SK-N-SH treated with all-trans-retinoic acid at 6 μM for 48 hours (cell line): ENCODE data around the gene APBB1IP.

ENCODE experiments used
- ATAC-seq: fragments of 200-7000 bp; cut with Tn5 transposase; 3 replicates; pipeline ENCODE4 v1.9.1; 2020; ENCODE audit warnings: mild to moderate bottlenecking, moderate library complexity
- ARNTL ChIP-seq: fragments of 450-650 bp; formaldehyde crosslinking; IDR thresholded peaks from 2 replicates; pipeline ENCODE4 v1.5.0; 2020; ENCODE audit warnings: low read depth, mild to moderate bottlenecking, moderate library complexity, borderline replicate concordance
- BACH2 ChIP-seq: fragments of 250-450 bp; sonication (Bioruptor Pico); IDR thresholded peaks from 2 replicates; pipeline ENCODE4 v1.9.0; 2021; ENCODE audit warnings: mild to moderate bottlenecking, borderline replicate concordance
- CREB5 ChIP-seq: fragments of 250-450 bp; sonication (Bioruptor Pico); IDR thresholded peaks from 2 replicates; pipeline ENCODE4 v1.5.1; 2020; ENCODE audit warnings: low read depth, mild to moderate bottlenecking, moderate library complexity
- ESRRG ChIP-seq: fragments of 250-450 bp; sonication (Bioruptor Pico); IDR thresholded peaks from 2 replicates; pipeline ENCODE4 v1.6.1; 2021; ENCODE audit warnings: mild to moderate bottlenecking
- GLIS3 ChIP-seq: fragments of 250-450 bp; sonication (Bioruptor Pico); IDR thresholded peaks from 2 replicates; pipeline ENCODE4 v1.5.0; 2020; ENCODE audit warnings: mild to moderate bottlenecking, moderate library complexity
- ISL1 ChIP-seq: fragments of 250-450 bp; sonication (Bioruptor Pico); IDR thresholded peaks from 2 replicates; pipeline ENCODE4 v2.1.2; 2022; ENCODE audit warnings: mild to moderate bottlenecking, moderate library complexity
- OSR1 ChIP-seq: fragments of 250-450 bp; sonication (Bioruptor Pico); IDR thresholded peaks from 2 replicates; pipeline ENCODE4 v1.8.0; 2022; ENCODE audit warnings: moderate library complexity, mild to moderate bottlenecking, inconsistent platforms
- PATZ1 ChIP-seq: fragments of 250-450 bp; sonication (Bioruptor Pico); IDR thresholded peaks from 2 replicates; pipeline ENCODE4 v1.8.0; 2020; ENCODE audit warnings: mild to moderate bottlenecking, moderate library complexity, borderline replicate concordance
- POU6F1 ChIP-seq: fragments of 250-450 bp; sonication (Bioruptor Pico); IDR thresholded peaks from 2 replicates; pipeline ENCODE4 v1.8.0; 2021; ENCODE audit warnings: low read depth, mild to moderate bottlenecking, moderate library complexity, borderline replicate concordance
- PPARA ChIP-seq: fragments of 250-450 bp; sonication (Bioruptor Pico); IDR thresholded peaks from 2 replicates; pipeline ENCODE4 v1.5.0; 2020; ENCODE audit warnings: mild to moderate bottlenecking, borderline replicate concordance
- SNAI2 ChIP-seq: fragments of 250-450 bp; sonication (Bioruptor Pico); IDR thresholded peaks from 2 replicates; pipeline ENCODE4 v1.5.0; 2020; ENCODE audit warnings: mild to moderate bottlenecking, moderate library complexity
- TCF4 ChIP-seq: fragments of 250-450 bp; sonication (Bioruptor Pico); IDR thresholded peaks from 2 replicates; pipeline ENCODE4 v1.8.0; 2021; ENCODE audit warnings: mild to moderate bottlenecking, moderate library complexity, borderline replicate concordance
- TOX ChIP-seq: fragments of 250-450 bp; sonication (Bioruptor Pico); IDR thresholded peaks from 2 replicates; pipeline ENCODE4 v1.8.0; 2021; ENCODE audit warnings: mild to moderate bottlenecking, moderate library complexity, borderline replicate concordance
- TSHZ2 ChIP-seq: fragments of 250-450 bp; sonication (Bioruptor Pico); IDR thresholded peaks from 2 replicates; pipeline ENCODE4 v1.5.0; 2020; ENCODE audit warnings: mild to moderate bottlenecking, moderate library complexity
- ZC3H10 ChIP-seq: fragments of 250-450 bp; sonication (Bioruptor Pico); IDR thresholded peaks from 2 replicates; pipeline ENCODE4 v1.5.1; 2021; ENCODE audit warnings: mild to moderate bottlenecking, moderate library complexity
- ZFP3 ChIP-seq: fragments of 250-450 bp; sonication (Bioruptor Pico); IDR thresholded peaks from 2 replicates; pipeline ENCODE4 v1.5.0; 2020; ENCODE audit warnings: mild to moderate bottlenecking, moderate library complexity
- ZFP30 ChIP-seq: fragments of 450-650 bp; formaldehyde crosslinking; IDR thresholded peaks from 2 replicates; pipeline ENCODE4 v1.5.0; 2022; ENCODE audit warnings: mild to moderate bottlenecking, moderate library complexity
- ZNF565 ChIP-seq: fragments of 450-650 bp; formaldehyde crosslinking; conservative IDR thresholded peaks from 2 replicates; pipeline ENCODE4 v1.5.0; 2020; ENCODE audit warnings: low read depth, mild to moderate bottlenecking, moderate library complexity
- ZNF8 ChIP-seq: fragments of 450-650 bp; formaldehyde crosslinking; IDR thresholded peaks from 2 replicates; pipeline ENCODE4 v1.5.0; 2020; ENCODE audit warnings: mild to moderate bottlenecking, moderate library complexity

Gene APBB1IP

GRCh38 chr10:26446258-26446657 is 8.1 kb downstream of the APBB1IP start (continued):
- TF ChIP-seq ISL1 (CRISPR knock-in tag) (no peak), TOX (CRISPR knock-in tag) (no peak), ESRRG (CRISPR knock-in tag) (no peak)

GRCh38 chr10:26448292-26448691 is 10.2 kb downstream of the APBB1IP start:
- no peak for ATAC-seq
- no peak for TF ChIP-seq ZFP3 (CRISPR knock-in tag)
- TF ChIP-seq ZNF8 (CRISPR knock-in tag) = no peak
- TF ChIP-seq BACH2 (CRISPR knock-in tag) = no peak
- TF ChIP-seq POU6F1 (CRISPR knock-in tag) = no peak
- TF ChIP-seq PPARA (CRISPR knock-in tag) = no peak
- no peak for TF ChIP-seq TSHZ2 (CRISPR knock-in tag)
- no peak for TF ChIP-seq TOX (CRISPR knock-in tag)
- TF ChIP-seq CREB5 (CRISPR knock-in tag) = no peak
- TF ChIP-seq ESRRG (CRISPR knock-in tag) = no peak
- TF ChIP-seq ZFP30 (CRISPR knock-in tag) = no peak
- no peak for TF ChIP-seq GLIS3
- TF ChIP-seq OSR1 = no peak
- TF ChIP-seq ZNF565 = no peak
- no peak for TF ChIP-seq SNAI2 (CRISPR knock-in tag)
- TF ChIP-seq ZC3H10 (CRISPR knock-in tag) = no peak
- no peak for TF ChIP-seq TCF4 (CRISPR knock-in tag)

- TF ChIP-seq PPARA (CRISPR knock-in tag) (no peak), TCF4 (CRISPR knock-in tag) (no peak), POU6F1 (CRISPR knock-in tag) (no peak), ARNTL (CRISPR knock-in tag) (no peak), CREB5 (CRISPR knock-in tag) (no peak), ESRRG (CRISPR knock-in tag) (no peak), GLIS3 (no peak), ZNF8 (CRISPR knock-in tag) (no peak), PATZ1 (no peak), ZFP3 (CRISPR knock-in tag) (no peak), ISL1 (CRISPR knock-in tag) (no peak), TOX (CRISPR knock-in tag) (no peak)
- ATAC-seq = no peak
Observed at GRCh38 chr10:26448706-26449435, 10.7 kb downstream of the APBB1IP start.
